K562 (cell line): ENCODE results near the gene HES4. TPM values are rescaled to one million over a fixed set of nuclear protein-coding genes. Genes with fewer than 3 reads are reported as not detected.

Experiments used
- CTBP1 ChIP-seq: fragments of 450-650 bp; IDR thresholded peaks from 2 replicates; pipeline ENCODE4 v1.6.1; 2016; ENCODE audit warnings: borderline replicate concordance
- EP300 ChIP-seq: IDR thresholded peaks from 2 replicates; pipeline ENCODE4 v1.6.1; 2012; ENCODE audit warnings: low read length, improper control_type of control experiment
- ERF ChIP-seq: fragments of 450-650 bp; formaldehyde crosslinking; IDR thresholded peaks from 2 replicates; pipeline ENCODE4 v1.4.0; 2020; ENCODE audit warnings: mild to moderate bottlenecking, mixed read lengths
- GABPA ChIP-seq: fragments of 200-800 bp; sonication (Bioruptor generic); conservative IDR thresholded peaks from 2 replicates; pipeline ENCODE4 v1.6.1; 2016; ENCODE audit warnings: low read depth, missing genetic modification characterization, missing compliant biosample characterization
- GATAD2B ChIP-seq: fragments of 450-650 bp; IDR thresholded peaks from 2 replicates; pipeline ENCODE4 v1.6.1; 2017; ENCODE audit warnings: mild to moderate bottlenecking, borderline replicate concordance
- GTF3C2 ChIP-seq: IDR thresholded peaks from 3 replicates; pipeline ENCODE4 v1.6.1; 2011; ENCODE audit warnings: borderline replicate concordance, mild to moderate bottlenecking, moderate library complexity; ENCODE audit not compliant: insufficient read length; ENCODE audit errors: extremely low read depth
- KDM2B ChIP-seq: fragments of 250-450 bp; sonication (Bioruptor Pico); IDR thresholded peaks from 2 replicates; pipeline ENCODE4 v1.8.0; 2021; ENCODE audit warnings: mild to moderate bottlenecking, moderate library complexity
- KLF10 ChIP-seq: fragments of 250-450 bp; sonication (Bioruptor Pico); IDR thresholded peaks from 2 replicates; pipeline ENCODE4 v1.6.1; 2021; ENCODE audit warnings: matching md5 sums
- MEIS2 ChIP-seq: fragments of 450-650 bp; IDR thresholded peaks from 2 replicates; pipeline ENCODE4 v1.6.1; 2014; ENCODE audit warnings: mild to moderate bottlenecking; ENCODE audit not compliant: partially characterized antibody
- NFYB ChIP-seq: IDR thresholded peaks from 2 replicates; pipeline ENCODE4 v1.6.1; 2011; ENCODE audit warnings: mild to moderate bottlenecking, moderate library complexity; ENCODE audit not compliant: insufficient read length; ENCODE audit errors: extremely low read depth
- NRF1 ChIP-seq, 2 experiments: fragments of 450-650 bp; IDR thresholded peaks in 1 of 2; conservative IDR thresholded peaks in 1 of 2; 2 replicates each; pipeline ENCODE4 v1.6.1; 2014; ENCODE audit warnings: mild to moderate bottlenecking in 2 of 2
- POLR2G ChIP-seq: fragments of 200-400 bp; formaldehyde crosslinking; IDR thresholded peaks from 2 replicates; pipeline ENCODE4 v1.6.1; 2017; ENCODE audit warnings: low read depth, mild to moderate bottlenecking, antibody characterized with exemption, low read length, moderate library complexity
- RB1 ChIP-seq: fragments of 450-650 bp; IDR thresholded peaks from 2 replicates; pipeline ENCODE4 v1.6.1; 2017; ENCODE audit warnings: low read depth, mild to moderate bottlenecking
- SMAD4 ChIP-seq: fragments of 250-450 bp; sonication (Bioruptor Pico); conservative IDR thresholded peaks from 2 replicates; pipeline ENCODE4 v1.8.0; 2021; ENCODE audit warnings: inconsistent platforms, mild to moderate bottlenecking, moderate library complexity
- SRF ChIP-seq, 2 experiments: fragments of 250-450, 450-650 bp in 1 of 2; sonication (Bioruptor Pico) in 1 of 2; sonication (generic) in 1 of 2; formaldehyde crosslinking; IDR thresholded peaks; 2 replicates each; pipeline versions ENCODE4 v1.5.0 to v1.5.1; 2020 to 2022; ENCODE audit warnings: mild to moderate bottlenecking in 1 of 2, missing genetic modification reagents in 1 of 2
- TFAP4 ChIP-seq: sonication (generic); formaldehyde crosslinking; IDR thresholded peaks from 2 replicates; pipeline ENCODE4 v1.8.0; 2022; ENCODE audit warnings: missing genetic modification reagents, mild to moderate bottlenecking, moderate library complexity, borderline replicate concordance
- ZBTB7A ChIP-seq: IDR thresholded peaks from 2 replicates; pipeline ENCODE4 v1.6.1; 2011; ENCODE audit warnings: low read depth, mild to moderate bottlenecking, low read length, moderate library complexity, borderline replicate concordance; ENCODE audit not compliant: control insufficient read depth
- ZNF398 ChIP-seq: fragments of 250-450 bp; sonication (Bioruptor Pico); IDR thresholded peaks from 2 replicates; pipeline ENCODE4 v1.8.0; 2021; ENCODE audit warnings: moderate library complexity, mild to moderate bottlenecking, inconsistent platforms
- polyA plus RNA-seq, 8 experiments: library from polyadenylated mRNA; depleted of rRNA in 4 of 8; stranded (reverse) in 5 of 8; unstranded in 3 of 8; fragments of >200 nt; fragmentation: Nextera tagmentation in 2 of 8; fragmentation: Illumina TruSeq in 1 of 8; extraction: Ambion mirVana in 2 of 8; extraction: Trizol in 1 of 8; gene quantifications; 2 replicates each; pipeline versions ENCODE4 v1.2.1 to v1.2.3, GENCODE V29; 2011 to 2014; ENCODE audit warnings: inconsistent platforms in 1 of 8, missing spikeins in 1 of 8
- total RNA-seq, 7 experiments: library from RNA; depleted of rRNA in 6 of 7; stranded (reverse); fragments of >200 nt in 6 of 7; fragmentation: Illumina TruSeq in 2 of 7; extraction: Trizol in 2 of 7; gene quantifications; 2 replicates each; pipeline versions ENCODE4 v1.2.1 to v1.2.3, GENCODE V29; 2011 to 2021; ENCODE audit warnings: low replicate concordance in 1 of 7
- TF ChIP-seq, protein P1 (sequence below): sonication (generic); formaldehyde crosslinking; IDR thresholded peaks from 2 replicates; pipeline ENCODE4 v1.8.0; 2022; ENCODE audit warnings: mild to moderate bottlenecking, missing genetic modification reagents

HES4 gene
- total and polyA plus RNA-seq, 9 of the 15 experiments (the other 6 are each of a cell fraction or from before 2014, with no cell fraction given): 0.21 to 43.7 (median 5.3) TPM; not detected in 2

DNA sequence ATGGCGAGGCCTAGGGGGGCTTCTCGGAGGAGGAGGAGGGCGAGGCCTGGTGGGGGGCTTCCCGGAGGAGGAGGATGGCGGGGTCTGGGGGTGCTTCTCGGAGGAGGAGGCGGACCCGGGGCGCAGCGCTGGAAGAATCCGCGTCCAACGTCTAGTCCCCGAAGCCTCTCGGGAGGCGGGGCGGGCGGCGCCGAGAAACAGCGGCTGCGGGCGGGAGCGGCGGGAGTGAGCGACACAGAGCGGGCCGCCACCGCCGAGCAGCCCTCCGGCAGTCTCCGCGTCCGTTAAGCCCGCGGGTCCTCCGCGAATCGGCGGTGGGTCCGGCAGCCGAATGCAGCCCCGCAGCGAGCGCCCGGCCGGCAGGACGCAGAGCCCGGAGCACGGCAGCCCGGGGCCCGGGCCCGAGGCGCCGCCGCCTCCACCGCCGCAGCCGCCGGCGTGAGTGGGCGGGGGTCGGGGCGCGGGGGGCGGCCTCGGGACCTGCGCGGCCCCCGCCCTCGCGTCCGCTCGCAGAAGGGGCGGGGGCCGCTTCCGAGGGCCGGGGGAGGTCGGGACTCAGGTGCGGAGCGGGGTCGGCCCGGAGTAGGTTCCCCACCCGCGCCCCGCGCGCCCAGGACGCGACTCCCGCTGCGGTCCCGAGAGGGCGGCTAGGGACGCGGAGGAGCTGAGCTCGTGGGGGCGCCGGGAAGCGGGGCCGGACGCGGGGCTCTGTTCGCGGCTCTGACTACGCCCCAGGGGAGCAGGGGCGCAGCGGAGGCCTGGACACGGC is 39.4 kb downstream of the HES4 start, which contains the start of gene KLHL17 (continued):
- TF ChIP-seq CTBP1: peak; percentile 80
- peak; percentile 57 for TF ChIP-seq ZBTB7A
- TF ChIP-seq KDM2B: peak; percentile 83; the same call in 1 of the 2 replicates
- no peak for TF ChIP-seq ZNF398 (CRISPR knock-in tag)
- peak; percentile 20; the same call in 1 of the 2 replicates for TF ChIP-seq GATAD2B
- no peak for TF ChIP-seq KLF10 (CRISPR knock-in tag)
- TF ChIP-seq RB1: peak; percentile 98
- TF ChIP-seq SMAD4 (CRISPR knock-in tag): peak; percentile 86
- peak; percentile 87 for TF ChIP-seq GTF3C2
- peak; percentile 55 for TF ChIP-seq GABPA (tag)
- no peak for TF ChIP-seq NFYB
- TF ChIP-seq TFAP4 (CRISPR knock-in tag): peak; percentile 47; the same call in 1 of the 2 replicates
- no peak for TF ChIP-seq SRF (CRISPR knock-in tag; IDR thresholded peaks at IDR 0.05)
- peak; percentile 74 for TF ChIP-seq POLR2G
- TF ChIP-seq MEIS2: peak; percentile 17
- TF ChIP-seq NRF1 (conservative IDR thresholded peaks at IDR 0.05 in 1 of 2, IDR thresholded peaks at IDR 0.05 in 1 of 2): no peak
- TF ChIP-seq EP300: 0 out of 2 replicates have a peak, but pooled peaks have one; percentile 7
- peak; percentile 84 for TF ChIP-seq ERF (CRISPR knock-in tag)
- TF ChIP-seq, protein P1, sequence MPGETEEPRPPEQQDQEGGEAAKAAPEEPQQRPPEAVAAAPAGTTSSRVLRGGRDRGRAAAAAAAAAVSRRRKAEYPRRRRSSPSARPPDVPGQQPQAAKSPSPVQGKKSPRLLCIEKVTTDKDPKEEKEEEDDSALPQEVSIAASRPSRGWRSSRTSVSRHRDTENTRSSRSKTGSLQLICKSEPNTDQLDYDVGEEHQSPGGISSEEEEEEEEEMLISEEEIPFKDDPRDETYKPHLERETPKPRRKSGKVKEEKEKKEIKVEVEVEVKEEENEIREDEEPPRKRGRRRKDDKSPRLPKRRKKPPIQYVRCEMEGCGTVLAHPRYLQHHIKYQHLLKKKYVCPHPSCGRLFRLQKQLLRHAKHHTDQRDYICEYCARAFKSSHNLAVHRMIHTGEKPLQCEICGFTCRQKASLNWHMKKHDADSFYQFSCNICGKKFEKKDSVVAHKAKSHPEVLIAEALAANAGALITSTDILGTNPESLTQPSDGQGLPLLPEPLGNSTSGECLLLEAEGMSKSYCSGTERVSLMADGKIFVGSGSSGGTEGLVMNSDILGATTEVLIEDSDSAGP (CRISPR knock-in tag): no peak
